ENCODE measurements around the gene NUDT3. TPM values are rescaled to one million over a fixed set of nuclear protein-coding genes. Genes with fewer than 3 reads are reported as not detected.

The NUDT3 gene
- total RNA-seq, 1 donor from 2014 or later: 33.3 TPM

DNA sequence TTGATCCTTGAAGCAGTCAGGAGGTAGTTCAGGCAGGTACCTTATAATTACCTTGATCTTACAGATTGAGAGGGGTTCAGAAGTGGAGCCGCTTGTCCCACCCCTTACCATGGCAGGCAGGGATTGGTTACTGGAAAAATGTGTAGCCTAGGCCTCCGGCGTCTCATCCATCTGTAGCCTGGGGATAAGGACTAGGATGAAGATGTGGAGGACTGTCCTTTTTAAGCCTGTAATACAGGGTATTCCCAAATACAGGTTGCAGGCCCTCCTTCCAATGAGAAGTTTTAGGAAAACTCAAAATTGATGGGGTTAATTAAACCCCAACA lies 153.0 kb downstream of the NUDT3 start:
- H3K27me3 Mint-ChIP-seq (ENCODE audit: low read depth): no peaks in the 10 kb centered on the region
- H3K4me3 Mint-ChIP-seq: no peak overlapping the region
- no peak for DNase-seq (ENCODE audit: low spot score in 2 of 2, unreplicated experiment in 2 of 2)
- no peak for TF ChIP-seq CTCF (IDR thresholded peaks at IDR 0.05; ENCODE audit: unreplicated experiment)
- no peaks in the 10 kb centered on the region for H3K9me3 Mint-ChIP-seq
- H3K4me1 Mint-ChIP-seq: peaks cover 20% of the 10 kb centered on the region
- H3K27ac Mint-ChIP-seq: no peak overlapping the region
- H3K36me3 Mint-ChIP-seq: peaks cover 20% of the 10 kb centered on the region

DNA sequence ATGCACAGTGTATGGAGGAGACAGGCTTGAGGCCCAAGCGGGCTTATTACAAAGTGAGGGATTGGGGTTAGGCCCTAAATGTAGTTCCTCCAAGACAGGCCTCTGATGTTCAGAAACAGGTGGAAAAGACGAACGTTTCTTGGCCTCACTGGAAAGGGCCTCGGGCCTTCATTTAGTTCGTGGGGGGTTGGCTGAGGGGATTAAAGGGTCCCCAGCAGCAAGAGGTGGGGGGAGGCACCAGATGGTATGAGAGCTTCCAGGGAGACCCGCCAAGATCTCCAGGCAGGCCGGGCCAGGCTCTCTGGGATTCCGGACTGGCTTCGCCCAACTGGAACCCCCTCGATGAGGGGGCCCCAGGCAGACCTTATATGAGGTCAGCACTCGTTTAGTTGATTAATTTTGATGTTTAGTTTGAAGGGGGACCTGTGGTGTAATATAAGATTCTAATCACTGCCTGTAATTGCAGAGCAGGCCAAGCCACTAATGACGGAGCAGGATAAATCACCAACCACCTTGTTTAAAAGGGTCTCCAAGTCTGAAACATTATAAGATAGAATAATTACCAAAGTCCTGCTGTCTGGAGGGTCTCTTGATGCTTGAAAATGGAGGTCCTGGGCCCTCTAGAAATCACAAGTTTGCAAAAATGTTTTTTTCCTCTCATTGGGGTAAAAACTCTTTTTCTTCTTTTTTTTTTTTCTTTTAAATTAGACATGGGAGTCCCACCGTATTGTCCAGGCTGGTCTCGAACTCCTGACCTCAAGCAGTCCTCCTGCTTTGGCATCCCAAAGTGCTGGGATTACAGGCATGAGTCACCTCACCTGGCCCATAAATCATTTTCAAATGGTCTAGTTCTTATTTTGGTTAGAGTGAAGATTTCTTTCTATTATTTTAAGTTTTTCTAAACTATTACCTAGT lies 153.6 kb downstream of the NUDT3 start:
- Mint-ChIP-seq H3K4me3 (peak overlapping the region; percentile 72), H3K27ac (peak overlapping the region; percentile 90), H3K27me3 (ENCODE audit: low read depth) (no peaks in the 10 kb centered on the region), H3K4me1 (peaks cover 22% of the 10 kb centered on the region), H3K36me3 (peaks cover 20% of the 10 kb centered on the region), H3K9me3 (no peaks in the 10 kb centered on the region)
- TF ChIP-seq CTCF (IDR thresholded peaks at IDR 0.05; ENCODE audit: unreplicated experiment): no peak
- no peak for DNase-seq (ENCODE audit: low spot score in 2 of 2, unreplicated experiment in 2 of 2)

GRCh38 chr6:34237722-34238584 lies 154.5 kb downstream of the NUDT3 start:
- TF ChIP-seq CTCF (IDR thresholded peaks at IDR 0.05; ENCODE audit: unreplicated experiment): peak; percentile 15
- peaks cover 17% of the 10 kb centered on the region for H3K36me3 Mint-ChIP-seq
- H3K4me1 Mint-ChIP-seq: peaks cover 22% of the 10 kb centered on the region
- peak overlapping the region; percentile 74 for H3K4me3 Mint-ChIP-seq
- no peaks in the 10 kb centered on the region for H3K27me3 Mint-ChIP-seq (ENCODE audit: low read depth)
- H3K9me3 Mint-ChIP-seq: no peaks in the 10 kb centered on the region
- peak overlapping the region; percentile 90 for H3K27ac Mint-ChIP-seq
- DNase-seq (ENCODE audit: low spot score in 2 of 2, unreplicated experiment in 2 of 2): peak in 1 of 2 experiments; percentile 64

DNA sequence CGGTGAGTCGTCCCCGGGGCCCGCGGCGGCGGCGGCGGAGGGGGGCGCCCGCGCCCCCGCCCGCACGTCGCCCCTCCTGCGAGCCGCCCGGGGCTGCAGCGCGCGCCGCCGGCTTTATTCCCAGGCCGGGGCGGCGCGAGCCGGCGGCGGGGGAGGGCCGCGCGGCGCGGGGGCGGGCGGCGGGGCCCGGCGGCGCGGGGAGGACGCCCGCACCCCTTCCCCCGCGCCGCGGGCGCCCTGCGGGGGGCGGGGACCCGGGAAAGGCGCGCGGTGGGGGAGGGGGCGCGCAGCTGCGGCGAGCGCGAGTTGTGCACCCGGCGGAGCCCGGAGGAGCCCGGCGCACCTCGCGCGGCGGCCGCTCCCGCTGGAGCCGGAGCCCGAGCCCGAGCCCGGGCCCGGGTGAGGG lies 155.2 kb downstream of the NUDT3 start:
- DNase-seq (ENCODE audit: low spot score in 2 of 2, unreplicated experiment in 2 of 2): no peak
- H3K36me3 Mint-ChIP-seq: peaks cover 13% of the 10 kb centered on the region
- TF ChIP-seq CTCF (IDR thresholded peaks at IDR 0.05; ENCODE audit: unreplicated experiment): no peak
- no peaks in the 10 kb centered on the region for H3K27me3 Mint-ChIP-seq (ENCODE audit: low read depth)
- peak overlapping the region; percentile 74 for H3K4me3 Mint-ChIP-seq
- H3K9me3 Mint-ChIP-seq: no peaks in the 10 kb centered on the region
- H3K27ac Mint-ChIP-seq: no peak overlapping the region
- H3K4me1 Mint-ChIP-seq: peaks cover 22% of the 10 kb centered on the region

DNA sequence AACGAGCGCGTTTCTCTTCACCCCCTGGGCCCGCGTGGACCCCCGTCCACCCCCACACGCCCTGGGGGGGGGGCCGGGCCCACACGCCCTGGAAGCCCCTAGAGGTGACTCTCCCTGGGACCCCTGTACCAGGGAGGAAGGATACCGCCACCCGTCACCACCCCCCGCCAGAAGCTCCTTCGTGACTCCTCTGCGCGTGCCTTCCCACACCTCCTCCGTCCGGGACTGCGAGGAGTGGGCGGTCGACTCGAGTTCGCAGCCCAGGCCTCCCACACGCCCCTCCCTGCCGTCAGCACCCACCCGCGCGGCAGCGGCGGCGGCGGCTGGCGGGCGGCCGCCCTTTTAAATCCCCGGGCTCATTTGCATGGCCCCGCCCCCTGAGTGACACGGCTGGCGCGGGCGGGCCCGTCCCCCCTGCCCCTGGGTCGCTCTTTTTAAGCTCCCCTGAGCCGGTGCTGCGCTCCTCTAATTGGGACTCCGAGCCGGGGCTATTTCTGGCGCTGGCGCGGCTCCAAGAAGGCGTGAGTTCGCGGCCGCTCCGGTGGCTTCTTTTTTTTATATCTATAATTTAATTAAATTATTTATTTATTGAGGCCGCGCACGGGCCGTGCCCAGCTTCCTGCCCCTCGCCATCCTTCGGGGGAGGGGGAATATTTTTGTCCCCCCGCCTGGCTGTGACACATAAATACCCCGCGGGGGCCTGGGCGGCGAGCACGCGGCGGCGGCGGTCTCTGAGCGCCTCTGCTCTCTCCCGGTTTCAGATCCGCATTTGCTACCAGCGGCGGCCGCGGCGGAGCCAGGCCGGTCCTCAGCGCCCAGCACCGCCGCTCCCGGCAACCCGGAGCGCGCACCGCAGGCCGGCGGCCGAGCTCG lies 155.8 kb downstream of the NUDT3 start, which contains the start of gene HMGA1:
Gene HMGA1, plus strand, starts transcription at position 431 of the 873 bp plus-strand sequence. CDS start 3,908 bp downstream, outside the sequence.
- H3K9me3 Mint-ChIP-seq: no peaks in the 10 kb centered on the region

More for the DNA sequence above, 155.8 kb downstream of the NUDT3 start, which contains the start of gene HMGA1:
- Mint-ChIP-seq H3K36me3 (peaks cover 8% of the 10 kb centered on the region), H3K27me3 (ENCODE audit: low read depth) (no peaks in the 10 kb centered on the region), H3K27ac (peak within 1 kb of the TSS; percentile 96), H3K4me1 (peaks cover 22% of the 10 kb centered on the region), H3K4me3 (peak within 1 kb of the TSS; percentile 74)
- no peak for TF ChIP-seq CTCF (IDR thresholded peaks at IDR 0.05; ENCODE audit: unreplicated experiment)
- peak; percentile 85 for DNase-seq (ENCODE audit: low spot score in 2 of 2, unreplicated experiment in 2 of 2)

Data from mesothelial cell of epicardium (in vitro differentiated cells).